Esophagus muscularis mucosa (tissue), 4 donors: ENCODE data around the gene G6PC3.

Source experiments
- EP300 ChIP-seq: sonication (generic); formaldehyde crosslinking; IDR thresholded peaks from one replicate; pipeline ENCODE4 v1.6.1; 2017; ENCODE audit warnings: antibody characterized with exemption
- POLR2A ChIP-seq: fragments of 450-650 bp; IDR thresholded peaks from one replicate; pipeline ENCODE4 v1.6.1; 2017; ENCODE audit warnings: antibody characterized with exemption, moderate library complexity, mild to moderate bottlenecking, low read depth
- POLR2AphosphoS5 ChIP-seq, 2 donors: sonication (generic); formaldehyde crosslinking; IDR thresholded peaks; one replicate each; pipeline ENCODE4 v1.6.1; 2017; ENCODE audit warnings: antibody characterized with exemption in 2 of 2
- TF ChIP-seq, protein P1 (sequence below), 3 experiments: fragments of 200-600 bp in 2 of 3; fragments of 450-650 bp in 1 of 3; sonication (generic) in 2 of 3; IDR thresholded peaks; one replicate each; pipeline ENCODE4 v1.5.1; 2017 to 2019; ENCODE audit warnings: antibody characterized with exemption in 3 of 3, mild to moderate bottlenecking in 2 of 3, moderate library complexity in 1 of 3

- TF ChIP-seq POLR2A (no peak), POLR2AphosphoS5 (IDR thresholded peaks at IDR 0.05) (no peak), EP300 (no peak)
- TF ChIP-seq, protein P1, sequence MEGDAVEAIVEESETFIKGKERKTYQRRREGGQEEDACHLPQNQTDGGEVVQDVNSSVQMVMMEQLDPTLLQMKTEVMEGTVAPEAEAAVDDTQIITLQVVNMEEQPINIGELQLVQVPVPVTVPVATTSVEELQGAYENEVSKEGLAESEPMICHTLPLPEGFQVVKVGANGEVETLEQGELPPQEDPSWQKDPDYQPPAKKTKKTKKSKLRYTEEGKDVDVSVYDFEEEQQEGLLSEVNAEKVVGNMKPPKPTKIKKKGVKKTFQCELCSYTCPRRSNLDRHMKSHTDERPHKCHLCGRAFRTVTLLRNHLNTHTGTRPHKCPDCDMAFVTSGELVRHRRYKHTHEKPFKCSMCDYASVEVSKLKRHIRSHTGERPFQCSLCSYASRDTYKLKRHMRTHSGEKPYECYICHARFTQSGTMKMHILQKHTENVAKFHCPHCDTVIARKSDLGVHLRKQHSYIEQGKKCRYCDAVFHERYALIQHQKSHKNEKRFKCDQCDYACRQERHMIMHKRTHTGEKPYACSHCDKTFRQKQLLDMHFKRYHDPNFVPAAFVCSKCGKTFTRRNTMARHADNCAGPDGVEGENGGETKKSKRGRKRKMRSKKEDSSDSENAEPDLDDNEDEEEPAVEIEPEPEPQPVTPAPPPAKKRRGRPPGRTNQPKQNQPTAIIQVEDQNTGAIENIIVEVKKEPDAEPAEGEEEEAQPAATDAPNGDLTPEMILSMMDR (IDR thresholded peaks at IDR 0.05), result no peak
Observed at GRCh38 chr17:44071198-44071520, 624 bp downstream of the G6PC3 start.
